Ishikawa (cell line): Measurements from ENCODE around the gene CFAP65.

ENCODE experiments used
- CEBPB ChIP-seq: IDR thresholded peaks from 2 replicates; pipeline ENCODE4 v1.6.1; 2012
- CREB1 ChIP-seq: IDR thresholded peaks from 2 replicates; pipeline ENCODE4 v1.6.1; 2012; ENCODE audit warnings: low read depth
- EP300 ChIP-seq: IDR thresholded peaks from 2 replicates; pipeline ENCODE4 v1.6.1; 2012; ENCODE audit warnings: borderline replicate concordance
- RAD21 ChIP-seq: IDR thresholded peaks from 2 replicates; pipeline ENCODE4 v1.6.1; 2012; ENCODE audit warnings: low read depth
- TCF12 ChIP-seq: IDR thresholded peaks from 2 replicates; pipeline ENCODE4 v1.6.1; 2012; ENCODE audit warnings: low read depth
- YY1 ChIP-seq: IDR thresholded peaks from 2 replicates; pipeline ENCODE4 v1.6.1; 2012; ENCODE audit warnings: low read depth
- ZBTB7A ChIP-seq: IDR thresholded peaks from 2 replicates; pipeline ENCODE4 v1.6.1; 2012; ENCODE audit warnings: low read depth
- TF ChIP-seq, protein P1 (sequence below): IDR thresholded peaks from 2 replicates; pipeline ENCODE4 v1.6.1; 2012
- TF ChIP-seq, protein P2 (sequence below): IDR thresholded peaks from 2 replicates; pipeline ENCODE4 v1.6.1; 2012

DNA sequence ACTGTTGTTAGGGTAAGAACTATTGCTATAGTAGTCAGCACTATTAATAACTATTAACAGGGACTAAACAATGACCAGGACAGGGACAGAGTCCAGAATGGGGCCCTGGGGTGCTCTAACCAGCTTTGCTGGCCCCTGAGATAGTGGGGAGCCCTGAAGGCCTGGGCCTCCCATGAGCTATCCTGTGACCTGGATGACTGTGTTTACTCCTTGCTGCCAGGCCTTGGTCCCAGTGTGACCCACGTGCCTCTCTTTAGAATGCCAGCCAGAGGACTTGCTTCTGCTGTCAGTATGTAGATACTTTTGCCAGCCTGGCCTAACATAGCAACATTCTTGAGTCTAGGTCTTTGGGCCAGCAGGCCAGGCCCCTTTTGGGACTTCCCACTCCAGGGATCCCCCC lies 70.4 kb downstream of the CFAP65 start:
- TF ChIP-seq, protein P1, sequence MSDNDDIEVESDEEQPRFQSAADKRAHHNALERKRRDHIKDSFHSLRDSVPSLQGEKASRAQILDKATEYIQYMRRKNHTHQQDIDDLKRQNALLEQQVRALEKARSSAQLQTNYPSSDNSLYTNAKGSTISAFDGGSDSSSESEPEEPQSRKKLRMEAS, result no peak
- TF ChIP-seq YY1 (no peak), EP300 (no peak), RAD21 (no peak), ZBTB7A (no peak), CEBPB (no peak), CREB1 (no peak), TCF12 (no peak)
- TF ChIP-seq, protein P2, sequence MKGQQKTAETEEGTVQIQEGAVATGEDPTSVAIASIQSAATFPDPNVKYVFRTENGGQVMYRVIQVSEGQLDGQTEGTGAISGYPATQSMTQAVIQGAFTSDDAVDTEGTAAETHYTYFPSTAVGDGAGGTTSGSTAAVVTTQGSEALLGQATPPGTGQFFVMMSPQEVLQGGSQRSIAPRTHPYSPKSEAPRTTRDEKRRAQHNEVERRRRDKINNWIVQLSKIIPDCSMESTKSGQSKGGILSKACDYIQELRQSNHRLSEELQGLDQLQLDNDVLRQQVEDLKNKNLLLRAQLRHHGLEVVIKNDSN, result no peak
